HCT116 (cell line): ENCODE measurements around the gene DENND5A. TPM values are rescaled to one million over a fixed set of nuclear protein-coding genes. Genes with fewer than 3 reads are reported as not detected.

ENCODE experiments used
- ATAC-seq: fragments of 200-7000 bp; cut with Tn5 transposase; 2 replicates; pipeline ENCODE4 v1.9.1; 2020; ENCODE audit warnings: mild to moderate bottlenecking, moderate library complexity
- BruUV-seq: library from RNA; stranded (reverse); fragments of 400-500 nt; replicated peaks from 2 replicates; lab custom pipeline; 2021; lab: Mats Ljungman, UMichigan
- CTCF ChIA-PET: fragments of 300-600 bp; sonication (Branson Sonifier 250); formaldehyde crosslinking; loops from one replicate; lab custom pipeline; 2021; ENCODE audit warnings: antibody characterized with exemption; lab: Charles Lee
- POLR2A ChIA-PET: fragments of 300-600, 350-600 bp; sonication (Branson Sonifier 250); formaldehyde crosslinking; loops from one replicate; lab custom pipeline; 2021; ENCODE audit warnings: antibody characterized with exemption; lab: Charles Lee
- RAD21 ChIA-PET, 2 experiments: fragments of 300-600 bp; sonication (Branson Sonifier 250); formaldehyde crosslinking; loops; one replicate each; lab custom pipeline; 2023; ENCODE audit warnings: low total read pairs in 2 of 2; ENCODE audit not compliant: uncharacterized antibody in 2 of 2, unreplicated experiment in 2 of 2, low non-redundant PET in 1 of 2; lab: Charles Lee
- DNase-seq: peaks from one replicate; pipeline ENCODE4 v3.0.0-alpha.2; 2010; ENCODE audit warnings: low read depth, low spot score
- H2AFZ ChIP-seq: fragments of 200-600 bp; shearing (Covaris generic), sonication (generic); 2 replicates; pipeline ENCODE4 v1.6.1; 2017; ENCODE audit warnings: low read depth, mixed run types, mixed read lengths, antibody characterized with exemption, low read length; ENCODE audit not compliant: poor library complexity, severe bottlenecking
- H3K27ac ChIP-seq: 2 replicates; pipeline ENCODE4 v1.5.1; 2012; ENCODE audit warnings: low read depth, low read length
- H3K27me3 ChIP-seq: fragments of 200-600 bp; sonication (generic); 2 replicates; pipeline ENCODE4 v1.6.1; 2016; ENCODE audit warnings: mixed run types, low read length, mixed read lengths; ENCODE audit not compliant: insufficient read depth
- H3K36me3 ChIP-seq, 2 experiments: fragments of 200-500 bp in 1 of 2; fragments of 200-600 bp in 1 of 2; sonication (Bioruptor generic) in 1 of 2; sonication (generic) in 1 of 2; 2 replicates each; pipeline versions ENCODE4 v1.5.1 to v1.6.1; 2014 to 2016; ENCODE audit warnings: low read length in 2 of 2, inconsistent platforms in 1 of 2, mixed read lengths in 1 of 2, mixed run types in 1 of 2; ENCODE audit not compliant: insufficient read depth in 2 of 2, control insufficient read depth in 1 of 2
- H3K4me1 ChIP-seq, 2 experiments: fragments of 200-600 bp in 1 of 2; sonication (generic) in 1 of 2; 2 replicates each; pipeline versions ENCODE4 v1.5.1 to v1.6.1; 2012 to 2017; ENCODE audit warnings: low read length in 2 of 2, inconsistent platforms in 1 of 2, mild to moderate bottlenecking in 1 of 2, mixed read lengths in 1 of 2, mixed run types in 1 of 2, moderate library complexity in 1 of 2; ENCODE audit not compliant: insufficient read depth in 2 of 2, control insufficient read depth in 1 of 2
- H3K4me2 ChIP-seq: fragments of 200-600 bp; sonication (generic); 2 replicates; pipeline ENCODE4 v1.6.1; 2017; ENCODE audit warnings: mixed run types, low read length, mixed read lengths
- H3K4me3 ChIP-seq, 2 experiments: fragments of 200-600 bp in 1 of 2; sonication (generic) in 1 of 2; replicated peaks in 1 of 2; 2 replicates each; pipeline ENCODE4 v1.5.1; 2011 to 2016; ENCODE audit warnings: low read length in 2 of 2, control low read depth in 1 of 2, low read depth in 1 of 2, mild to moderate bottlenecking in 1 of 2, mixed read lengths in 1 of 2, mixed run types in 1 of 2
- H3K79me2 ChIP-seq: fragments of 200-600 bp; sonication (generic); 2 replicates; pipeline ENCODE4 v1.6.1; 2017; ENCODE audit warnings: mild to moderate bottlenecking, mixed run types, low read length, moderate library complexity, mixed read lengths; ENCODE audit not compliant: insufficient read depth
- H3K9ac ChIP-seq: fragments of 200-600 bp; sonication (generic); 2 replicates; pipeline ENCODE4 v1.6.1; 2016; ENCODE audit warnings: low read length, mixed read lengths
- H3K9me2 ChIP-seq: fragments of 200-600 bp; sonication (generic), shearing (Covaris generic); 2 replicates; pipeline ENCODE4 v1.6.1; 2017; ENCODE audit warnings: mixed run types, mild to moderate bottlenecking, moderate library complexity; ENCODE audit not compliant: insufficient read depth
- H3K9me3 ChIP-seq, 2 experiments: fragments of 200-500 bp in 1 of 2; fragments of 200-600 bp in 1 of 2; sonication (Bioruptor generic) in 1 of 2; sonication (generic) in 1 of 2; 2 replicates each; pipeline ENCODE4 v1.6.1; 2014 to 2017; ENCODE audit warnings: low read length in 2 of 2, mixed read lengths in 2 of 2, inconsistent platforms in 1 of 2, low read depth in 1 of 2, mild to moderate bottlenecking in 1 of 2, mixed run types in 1 of 2, moderate library complexity in 1 of 2; ENCODE audit not compliant: control insufficient read depth in 1 of 2, insufficient read depth in 1 of 2
- H4K20me1 ChIP-seq: fragments of 200-600 bp; sonication (generic), shearing (Covaris generic); 2 replicates; pipeline ENCODE4 v1.6.1; 2017; ENCODE audit warnings: mixed run types, mild to moderate bottlenecking, moderate library complexity; ENCODE audit not compliant: insufficient read depth
- ELF1 ChIP-seq: IDR thresholded peaks from 2 replicates; pipeline ENCODE4 v1.6.1; 2012; ENCODE audit warnings: low read depth, borderline replicate concordance
- EZH2phosphoT487 ChIP-seq: fragments of 200-600 bp; IDR thresholded peaks from 2 replicates; pipeline ENCODE4 v1.6.1; 2018; ENCODE audit warnings: antibody characterized with exemption, borderline replicate concordance
- JUND ChIP-seq: IDR thresholded peaks from 2 replicates; pipeline ENCODE4 v1.6.1; 2012
- POLR2A ChIP-seq: IDR thresholded peaks from 2 replicates; pipeline ENCODE4 v1.7.0; 2011; ENCODE audit warnings: borderline replicate concordance; ENCODE audit not compliant: insufficient read depth, insufficient read length; ENCODE audit errors: extremely low read depth
- POLR2AphosphoS5 ChIP-seq: IDR thresholded peaks from 2 replicates; pipeline ENCODE4 v1.6.1; 2011; ENCODE audit warnings: mild to moderate bottlenecking, low read depth, low read length, moderate library complexity
- RAD21 ChIP-seq: IDR thresholded peaks from 2 replicates; pipeline ENCODE4 v1.6.1; 2012; ENCODE audit warnings: low read depth, mild to moderate bottlenecking
- SIN3A ChIP-seq: IDR thresholded peaks from 2 replicates; pipeline ENCODE4 v1.6.1; 2012; ENCODE audit warnings: low read depth
- SP1 ChIP-seq: IDR thresholded peaks from 2 replicates; pipeline ENCODE4 v1.6.1; 2012; ENCODE audit warnings: low read depth
- TCF7L2 ChIP-seq: IDR thresholded peaks from 2 replicates; pipeline ENCODE4 v1.7.0; 2011; ENCODE audit warnings: borderline replicate concordance, inconsistent platforms; ENCODE audit not compliant: insufficient read depth, insufficient read length; ENCODE audit errors: extremely low read depth
- YY1 ChIP-seq: IDR thresholded peaks from 2 replicates; pipeline ENCODE4 v1.6.1; 2011; ENCODE audit warnings: low read length, low read depth, moderate library complexity, mild to moderate bottlenecking; ENCODE audit not compliant: insufficient replicate concordance; ENCODE audit errors: extremely low read depth
- intact Hi-C: fragments of 100-400 bp; cut with micrococcal nuclease; formaldehyde crosslinking; loops from 2 replicates; pipeline ENCODE4 v1.10.0; 2022
- total RNA-seq: library from RNA; stranded (reverse); gene quantifications from one replicate; pipeline ENCODE4 v1.2.1, GENCODE V29; 2021; ENCODE audit not compliant: unreplicated experiment
- TF ChIP-seq, protein P1 (sequence below): IDR thresholded peaks from 2 replicates; pipeline ENCODE4 v1.6.1; 2011; ENCODE audit warnings: mild to moderate bottlenecking, low read length, moderate library complexity; ENCODE audit not compliant: insufficient replicate concordance; ENCODE audit errors: extremely low read depth
- TF ChIP-seq, protein P2 (sequence below): IDR thresholded peaks from 2 replicates; pipeline ENCODE4 v1.6.1; 2012; ENCODE audit warnings: low read depth
- TF ChIP-seq, protein P3 (sequence below): IDR thresholded peaks from 2 replicates; pipeline ENCODE4 v1.6.1; 2012
- TF ChIP-seq, protein P4 (sequence below), 3 experiments: fragments of 200-600 bp in 1 of 3; sonication (generic) in 1 of 3; IDR thresholded peaks in 2 of 3; conservative IDR thresholded peaks in 1 of 3; 2 replicates each; pipeline ENCODE4 v1.5.1; 2012 to 2017; ENCODE audit warnings: low read depth in 2 of 3, low read length in 2 of 3, antibody characterized with exemption in 1 of 3, borderline replicate concordance in 1 of 3, control low read depth in 1 of 3, mild to moderate bottlenecking in 1 of 3, mixed read lengths in 1 of 3, mixed run types in 1 of 3, moderate library complexity in 1 of 3; ENCODE audit not compliant: insufficient read depth in 1 of 3

Gene DENND5A
- total RNA-seq, 1 experiment from 2014 or later = 48.6 TPM

DNA sequence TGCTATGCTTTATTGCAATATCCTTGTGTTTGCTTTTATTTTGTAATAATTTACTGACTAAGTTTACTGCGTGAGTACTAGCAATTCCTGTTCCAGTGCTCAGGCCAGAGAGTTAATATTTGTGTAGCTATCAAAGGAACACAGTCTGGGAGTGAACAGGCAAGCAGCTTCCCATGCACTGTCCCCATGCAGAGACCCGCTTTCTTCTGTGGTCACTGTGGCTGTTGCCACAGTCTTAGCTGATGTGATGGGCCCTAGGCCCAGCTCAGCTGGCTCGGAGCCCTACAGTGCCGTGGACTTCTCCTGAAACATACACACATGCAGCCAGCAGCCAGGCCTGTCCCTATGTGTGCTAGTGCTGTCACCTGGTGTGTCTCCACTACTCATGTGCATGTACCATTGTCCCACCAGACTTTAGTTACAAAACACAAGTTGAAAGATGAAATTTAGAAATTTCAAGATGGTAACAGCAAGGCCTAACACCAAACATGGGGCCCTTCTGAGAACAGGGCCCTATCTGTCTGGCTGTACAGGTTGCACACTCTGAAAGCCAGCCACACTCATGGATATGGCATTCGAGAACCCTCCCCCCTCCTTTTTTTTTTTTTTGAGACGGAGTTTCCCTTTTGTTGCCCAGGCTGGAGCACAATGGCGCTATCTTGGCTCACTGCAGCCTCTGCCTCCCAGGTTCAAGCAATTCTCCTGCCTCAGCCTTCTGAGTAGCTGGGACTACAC, 161.4 kb downstream of the DENND5A start:
- no peaks in the 10 kb centered on the region for H3K9me3 ChIP-seq
- no peak overlapping the region for H3K4me2 ChIP-seq
- no peak for DNase-seq
- TF ChIP-seq TCF7L2 = no peak
- TF ChIP-seq ELF1 = no peak
- TF ChIP-seq SIN3A = no peak
- TF ChIP-seq, protein P1, sequence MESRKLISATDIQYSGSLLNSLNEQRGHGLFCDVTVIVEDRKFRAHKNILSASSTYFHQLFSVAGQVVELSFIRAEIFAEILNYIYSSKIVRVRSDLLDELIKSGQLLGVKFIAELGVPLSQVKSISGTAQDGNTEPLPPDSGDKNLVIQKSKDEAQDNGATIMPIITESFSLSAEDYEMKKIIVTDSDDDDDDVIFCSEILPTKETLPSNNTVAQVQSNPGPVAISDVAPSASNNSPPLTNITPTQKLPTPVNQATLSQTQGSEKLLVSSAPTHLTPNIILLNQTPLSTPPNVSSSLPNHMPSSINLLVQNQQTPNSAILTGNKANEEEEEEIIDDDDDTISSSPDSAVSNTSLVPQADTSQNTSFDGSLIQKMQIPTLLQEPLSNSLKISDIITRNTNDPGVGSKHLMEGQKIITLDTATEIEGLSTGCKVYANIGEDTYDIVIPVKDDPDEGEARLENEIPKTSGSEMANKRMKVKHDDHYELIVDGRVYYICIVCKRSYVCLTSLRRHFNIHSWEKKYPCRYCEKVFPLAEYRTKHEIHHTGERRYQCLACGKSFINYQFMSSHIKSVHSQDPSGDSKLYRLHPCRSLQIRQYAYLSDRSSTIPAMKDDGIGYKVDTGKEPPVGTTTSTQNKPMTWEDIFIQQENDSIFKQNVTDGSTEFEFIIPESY = no peak
- TF ChIP-seq EZH2phosphoT487 = no peak
- TF ChIP-seq SP1 = no peak
- TF ChIP-seq, protein P2, sequence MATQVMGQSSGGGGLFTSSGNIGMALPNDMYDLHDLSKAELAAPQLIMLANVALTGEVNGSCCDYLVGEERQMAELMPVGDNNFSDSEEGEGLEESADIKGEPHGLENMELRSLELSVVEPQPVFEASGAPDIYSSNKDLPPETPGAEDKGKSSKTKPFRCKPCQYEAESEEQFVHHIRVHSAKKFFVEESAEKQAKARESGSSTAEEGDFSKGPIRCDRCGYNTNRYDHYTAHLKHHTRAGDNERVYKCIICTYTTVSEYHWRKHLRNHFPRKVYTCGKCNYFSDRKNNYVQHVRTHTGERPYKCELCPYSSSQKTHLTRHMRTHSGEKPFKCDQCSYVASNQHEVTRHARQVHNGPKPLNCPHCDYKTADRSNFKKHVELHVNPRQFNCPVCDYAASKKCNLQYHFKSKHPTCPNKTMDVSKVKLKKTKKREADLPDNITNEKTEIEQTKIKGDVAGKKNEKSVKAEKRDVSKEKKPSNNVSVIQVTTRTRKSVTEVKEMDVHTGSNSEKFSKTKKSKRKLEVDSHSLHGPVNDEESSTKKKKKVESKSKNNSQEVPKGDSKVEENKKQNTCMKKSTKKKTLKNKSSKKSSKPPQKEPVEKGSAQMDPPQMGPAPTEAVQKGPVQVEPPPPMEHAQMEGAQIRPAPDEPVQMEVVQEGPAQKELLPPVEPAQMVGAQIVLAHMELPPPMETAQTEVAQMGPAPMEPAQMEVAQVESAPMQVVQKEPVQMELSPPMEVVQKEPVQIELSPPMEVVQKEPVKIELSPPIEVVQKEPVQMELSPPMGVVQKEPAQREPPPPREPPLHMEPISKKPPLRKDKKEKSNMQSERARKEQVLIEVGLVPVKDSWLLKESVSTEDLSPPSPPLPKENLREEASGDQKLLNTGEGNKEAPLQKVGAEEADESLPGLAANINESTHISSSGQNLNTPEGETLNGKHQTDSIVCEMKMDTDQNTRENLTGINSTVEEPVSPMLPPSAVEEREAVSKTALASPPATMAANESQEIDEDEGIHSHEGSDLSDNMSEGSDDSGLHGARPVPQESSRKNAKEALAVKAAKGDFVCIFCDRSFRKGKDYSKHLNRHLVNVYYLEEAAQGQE = no peak
- no peak for TF ChIP-seq YY1
- TF ChIP-seq JUND = no peak
- TF ChIP-seq, protein P3, sequence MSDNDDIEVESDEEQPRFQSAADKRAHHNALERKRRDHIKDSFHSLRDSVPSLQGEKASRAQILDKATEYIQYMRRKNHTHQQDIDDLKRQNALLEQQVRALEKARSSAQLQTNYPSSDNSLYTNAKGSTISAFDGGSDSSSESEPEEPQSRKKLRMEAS = no peak
- TF ChIP-seq POLR2AphosphoS5 = no peak
- TF ChIP-seq RAD21 = no peak
- TF ChIP-seq, protein P4, sequence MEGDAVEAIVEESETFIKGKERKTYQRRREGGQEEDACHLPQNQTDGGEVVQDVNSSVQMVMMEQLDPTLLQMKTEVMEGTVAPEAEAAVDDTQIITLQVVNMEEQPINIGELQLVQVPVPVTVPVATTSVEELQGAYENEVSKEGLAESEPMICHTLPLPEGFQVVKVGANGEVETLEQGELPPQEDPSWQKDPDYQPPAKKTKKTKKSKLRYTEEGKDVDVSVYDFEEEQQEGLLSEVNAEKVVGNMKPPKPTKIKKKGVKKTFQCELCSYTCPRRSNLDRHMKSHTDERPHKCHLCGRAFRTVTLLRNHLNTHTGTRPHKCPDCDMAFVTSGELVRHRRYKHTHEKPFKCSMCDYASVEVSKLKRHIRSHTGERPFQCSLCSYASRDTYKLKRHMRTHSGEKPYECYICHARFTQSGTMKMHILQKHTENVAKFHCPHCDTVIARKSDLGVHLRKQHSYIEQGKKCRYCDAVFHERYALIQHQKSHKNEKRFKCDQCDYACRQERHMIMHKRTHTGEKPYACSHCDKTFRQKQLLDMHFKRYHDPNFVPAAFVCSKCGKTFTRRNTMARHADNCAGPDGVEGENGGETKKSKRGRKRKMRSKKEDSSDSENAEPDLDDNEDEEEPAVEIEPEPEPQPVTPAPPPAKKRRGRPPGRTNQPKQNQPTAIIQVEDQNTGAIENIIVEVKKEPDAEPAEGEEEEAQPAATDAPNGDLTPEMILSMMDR (IDR thresholded peaks at IDR 0.05 in 2 of 3, conservative IDR thresholded peaks at IDR 0.05 in 1 of 3; ENCODE audit: borderline replicate concordance in 1 of 3, insufficient read depth in 1 of 3, low read depth in 2 of 3, low read length in 2 of 3) = no peak
- no peak for TF ChIP-seq POLR2A
- ATAC-seq = no peak
- CTCF ChIA-PET = no interaction called here
- H3K79me2 ChIP-seq = no peaks in the 10 kb centered on the region
- no peak overlapping the region for H3K27ac ChIP-seq
- BruUV-seq = no TSS peak
- H3K27me3 ChIP-seq = no peaks in the 10 kb centered on the region
- no peaks in the 10 kb centered on the region for H4K20me1 ChIP-seq
- POLR2A ChIA-PET = no interaction called here
- no peak overlapping the region for H3K4me3 ChIP-seq
- RAD21 ChIA-PET = interaction anchor here in 1 of 2 experiments (0.6 kb wide), 1 partner anchor 434 kb away, joined by 5 read pairs; no protein-coding TSS in a partner anchor
- no peak overlapping the region for H3K9ac ChIP-seq
- intact Hi-C loops = no loop called here
- no peaks in the 10 kb centered on the region for H3K4me1 ChIP-seq
- H3K36me3 ChIP-seq = no peaks in the 10 kb centered on the region
- H3K9me2 ChIP-seq = no peaks in the 10 kb centered on the region
- H2AFZ ChIP-seq = no peak overlapping the region
